Activated T-cell treated with anti-CD3 and anti-CD28 coated beads for 48 hours (primary cell): ENCODE results near the gene PGAP1.

Experiments
- DNase-seq: peaks from one replicate; pipeline ENCODE4 v3.0.0-alpha.2; 2020; ENCODE audit warnings: low read depth

Gene PGAP1

GRCh38 chr2:196926562-196927375 lies at the start of gene PGAP1:
TSS of gene PGAP1 (minus strand) at chr2:196926707. CDS start at chr2:196926616, 91 bp downstream.
- peak; percentile 91 for DNase-seq

- no peak for DNase-seq
Measured at GRCh38 chr2:196974970-196975369, 48.5 kb upstream of the PGAP1 start.

- DNase-seq: no peak
Measured at GRCh38 chr2:196971574-196972279, 45.2 kb upstream of the PGAP1 start.

GRCh38 chr2:196970099-196970498 lies 43.6 kb upstream of the PGAP1 start:
- DNase-seq: no peak

- DNase-seq: no peak
Measured at GRCh38 chr2:196968516-196968915, 42.0 kb upstream of the PGAP1 start.

- DNase-seq: no peak
Measured at GRCh38 chr2:196967775-196968174, 41.3 kb upstream of the PGAP1 start.

GRCh38 chr2:196967116-196967515 lies 40.6 kb upstream of the PGAP1 start:
- DNase-seq: no peak

GRCh38 chr2:196966061-196966460 lies 39.6 kb upstream of the PGAP1 start:
- no peak for DNase-seq

- DNase-seq: no peak
Measured at GRCh38 chr2:196965651-196966050, 39.1 kb upstream of the PGAP1 start.

GRCh38 chr2:196963961-196964360 lies 37.5 kb upstream of the PGAP1 start:
- no peak for DNase-seq

GRCh38 chr2:196963043-196963442 lies 36.5 kb upstream of the PGAP1 start:
- DNase-seq: no peak

GRCh38 chr2:196962325-196962724 lies 35.8 kb upstream of the PGAP1 start:
- no peak for DNase-seq

GRCh38 chr2:196961889-196962288 lies 35.4 kb upstream of the PGAP1 start:
- DNase-seq: no peak

- DNase-seq: no peak
Measured at GRCh38 chr2:196959734-196960338, 33.3 kb upstream of the PGAP1 start.

- DNase-seq: no peak
Measured at GRCh38 chr2:196959281-196959680, 32.8 kb upstream of the PGAP1 start.

GRCh38 chr2:196957881-196958525 lies 31.5 kb upstream of the PGAP1 start:
- DNase-seq: no peak

- no peak for DNase-seq
Measured at GRCh38 chr2:196957442-196957841, 30.9 kb upstream of the PGAP1 start.

GRCh38 chr2:196956069-196956468 lies 29.6 kb upstream of the PGAP1 start:
- DNase-seq: no peak

- no peak for DNase-seq
Measured at GRCh38 chr2:196955036-196955435, 28.5 kb upstream of the PGAP1 start.

- DNase-seq: no peak
Measured at GRCh38 chr2:196954001-196954400, 27.5 kb upstream of the PGAP1 start.

GRCh38 chr2:196952936-196953335 lies 26.4 kb upstream of the PGAP1 start:
- DNase-seq: no peak

GRCh38 chr2:196951973-196952372 lies 25.5 kb upstream of the PGAP1 start:
- DNase-seq: no peak

- DNase-seq: no peak
Measured at GRCh38 chr2:196949116-196949515, 22.6 kb upstream of the PGAP1 start.
